HL-60 (cell line): ENCODE measurements around the gene DNAL4.

Source experiments
- DNase-seq, 2 experiments: peaks; one replicate each; pipeline ENCODE4 v3.0.0-alpha.2; 2010 to 2020; ENCODE audit warnings: low read depth in 1 of 2, low spot score in 1 of 2
- H3K27ac ChIP-seq: fragments of 250-450 bp; sonication (Bioruptor Pico); replicated peaks from 2 replicates; pipeline ENCODE4 v1.5.1; 2020; ENCODE audit warnings: mild to moderate bottlenecking, moderate library complexity
- H3K27me3 ChIP-seq: fragments of 250-450 bp; sonication (Bioruptor Pico); 2 replicates; pipeline ENCODE4 v1.5.1; 2021; ENCODE audit warnings: mild to moderate bottlenecking, moderate library complexity; ENCODE audit not compliant: insufficient read depth, poor library complexity, severe bottlenecking
- H3K4me3 ChIP-seq: replicated peaks from 2 replicates; pipeline ENCODE4 v1.5.1; 2011; ENCODE audit warnings: mild to moderate bottlenecking, control low read depth, low read length; ENCODE audit not compliant: insufficient read depth
- GABPA ChIP-seq: IDR thresholded peaks from 2 replicates; pipeline ENCODE4 v1.6.1; 2012; ENCODE audit warnings: low read depth
- POLR2AphosphoS5 ChIP-seq: IDR thresholded peaks from 2 replicates; pipeline ENCODE4 v1.6.1; 2012; ENCODE audit warnings: low read depth
- REST ChIP-seq: IDR thresholded peaks from 2 replicates; pipeline ENCODE4 v1.6.1; 2012; ENCODE audit warnings: low read depth; ENCODE audit not compliant: insufficient replicate concordance
- SPI1 ChIP-seq: IDR thresholded peaks from 2 replicates; pipeline ENCODE4 v1.6.1; 2012; ENCODE audit warnings: low read depth, mild to moderate bottlenecking, borderline replicate concordance
- TF ChIP-seq, protein P1 (sequence below): IDR thresholded peaks from one replicate; pipeline ENCODE4 v1.5.1; 2011; ENCODE audit warnings: low read length, control low read depth, inconsistent platforms; ENCODE audit not compliant: insufficient read depth

The DNAL4 gene

GRCh38 chr22:38734421-38735100 is 59.4 kb downstream of the DNAL4 start:
- Histone ChIP-seq H3K27ac (no peak overlapping the region), H3K4me3 (no peak overlapping the region), H3K27me3 (no peaks in the 10 kb centered on the region)
- DNase-seq: no peak
- TF ChIP-seq POLR2AphosphoS5: no peak
- TF ChIP-seq REST: no peak
- TF ChIP-seq, protein P1, sequence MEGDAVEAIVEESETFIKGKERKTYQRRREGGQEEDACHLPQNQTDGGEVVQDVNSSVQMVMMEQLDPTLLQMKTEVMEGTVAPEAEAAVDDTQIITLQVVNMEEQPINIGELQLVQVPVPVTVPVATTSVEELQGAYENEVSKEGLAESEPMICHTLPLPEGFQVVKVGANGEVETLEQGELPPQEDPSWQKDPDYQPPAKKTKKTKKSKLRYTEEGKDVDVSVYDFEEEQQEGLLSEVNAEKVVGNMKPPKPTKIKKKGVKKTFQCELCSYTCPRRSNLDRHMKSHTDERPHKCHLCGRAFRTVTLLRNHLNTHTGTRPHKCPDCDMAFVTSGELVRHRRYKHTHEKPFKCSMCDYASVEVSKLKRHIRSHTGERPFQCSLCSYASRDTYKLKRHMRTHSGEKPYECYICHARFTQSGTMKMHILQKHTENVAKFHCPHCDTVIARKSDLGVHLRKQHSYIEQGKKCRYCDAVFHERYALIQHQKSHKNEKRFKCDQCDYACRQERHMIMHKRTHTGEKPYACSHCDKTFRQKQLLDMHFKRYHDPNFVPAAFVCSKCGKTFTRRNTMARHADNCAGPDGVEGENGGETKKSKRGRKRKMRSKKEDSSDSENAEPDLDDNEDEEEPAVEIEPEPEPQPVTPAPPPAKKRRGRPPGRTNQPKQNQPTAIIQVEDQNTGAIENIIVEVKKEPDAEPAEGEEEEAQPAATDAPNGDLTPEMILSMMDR: no peak
- TF ChIP-seq GABPA: no peak
- no peak for TF ChIP-seq SPI1

GRCh38 chr22:38733724-38734381 is 60.1 kb downstream of the DNAL4 start:
- Histone ChIP-seq H3K27me3 (no peaks in the 10 kb centered on the region), H3K4me3 (no peak overlapping the region), H3K27ac (no peak overlapping the region)
- TF ChIP-seq SPI1 (no peak), POLR2AphosphoS5 (0 out of 2 replicates have a peak, but pooled peaks have one; percentile 7), REST (no peak), GABPA (no peak)
- TF ChIP-seq, protein P1: no peak
- DNase-seq: no peak

DNA sequence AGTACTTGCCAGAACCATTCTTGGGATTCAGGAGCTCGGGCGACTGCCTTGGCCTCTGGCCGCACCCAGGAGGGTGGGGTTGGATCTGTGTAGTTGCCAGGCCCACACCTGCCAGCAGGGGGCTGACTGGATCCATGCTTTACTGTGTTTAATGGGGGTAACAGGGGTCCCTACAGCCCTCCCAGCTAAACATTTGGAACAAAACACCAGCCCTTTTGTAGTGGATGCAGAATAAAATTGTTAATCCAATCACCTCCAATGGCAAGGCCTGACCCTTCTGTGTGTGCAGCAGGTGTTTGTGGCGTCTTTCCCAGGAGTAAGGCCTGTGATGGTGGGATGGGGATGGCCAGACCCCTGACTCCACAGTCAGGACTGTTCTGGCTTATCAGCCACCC is 60.6 kb downstream of the DNAL4 start:
- Histone ChIP-seq H3K27me3 (no peaks in the 10 kb centered on the region), H3K4me3 (no peak overlapping the region), H3K27ac (no peak overlapping the region)
- TF ChIP-seq GABPA (no peak), SPI1 (no peak), REST (no peak), POLR2AphosphoS5 (peak; percentile 58; the same call in 1 of the 2 replicates)
- TF ChIP-seq, protein P1: peak; percentile 64
- peak in 1 of 2 experiments; percentile 31 for DNase-seq
